ENCODE results near the gene COMT. TPM values are rescaled to one million over a fixed set of nuclear protein-coding genes. Genes with fewer than 3 reads are reported as not detected.

The COMT gene
- total and polyA plus RNA-seq, 3 donors from 2014 or later, result 147 to 427 (median 278) TPM

GRCh38 chr22:19973551-19974267 lies 32.1 kb downstream of the COMT start:
- H3K27me3 ChIP-seq, result no peaks in the 10 kb centered on the region
- no peak for DNase-seq
- H3K27ac ChIP-seq, result no peak overlapping the region
- no peak for TF ChIP-seq POLR2A (IDR thresholded peaks at IDR 0.05)
- no peak for TF ChIP-seq CTCF (IDR thresholded peaks at IDR 0.05)
- H3K4me3 ChIP-seq, result peak overlapping the region in 1 of 2 donors; percentile 17
- H3K4me1 ChIP-seq, result no peaks in the 10 kb centered on the region
- intact Hi-C loops (cut with DNase I; ENCODE audit: low total_unique reads), result loop anchor here (5.0 kb wide), 1 partner anchor 39 kb away; no protein-coding TSS in a partner anchor
- no peaks in the 10 kb centered on the region for H3K9me3 ChIP-seq
- no peaks in the 10 kb centered on the region for H3K36me3 ChIP-seq (ENCODE audit: low read depth, missing control alignments)
- WGBS, 2 donors, result 65 to 80% methylated on average over 32 to 46 of the region's 46 CpGs

- WGBS, 2 donors, result 37 to 51% methylated on average over 9 to 11 of the region's 11 CpGs
- Histone ChIP-seq H3K9me3 (no peaks in the 10 kb centered on the region), H3K27ac (no peak overlapping the region), H3K4me1 (no peaks in the 10 kb centered on the region), H3K27me3 (no peaks in the 10 kb centered on the region), H3K36me3 (ENCODE audit: low read depth, missing control alignments) (no peaks in the 10 kb centered on the region), H3K4me3 (no peak overlapping the region)
- intact Hi-C loops (cut with DNase I; ENCODE audit: low total_unique reads), result loop anchor here (5.0 kb wide), 1 partner anchor 38 kb away; no protein-coding TSS in a partner anchor
- TF ChIP-seq POLR2A (IDR thresholded peaks at IDR 0.05) (no peak), CTCF (IDR thresholded peaks at IDR 0.05) (no peak)
- DNase-seq, result peak; percentile 81
These were observed 32.8 kb downstream of the COMT start for GRCh38 chr22:19974268-19974861.

- H3K4me1 ChIP-seq, result no peaks in the 10 kb centered on the region
- intact Hi-C loops (cut with DNase I; ENCODE audit: low total_unique reads), result loop anchor here (5.0 kb wide), 1 partner anchor 37 kb away; no protein-coding TSS in a partner anchor
- H3K27ac ChIP-seq, result no peak overlapping the region
- TF ChIP-seq POLR2A (IDR thresholded peaks at IDR 0.05) (no peak), CTCF (IDR thresholded peaks at IDR 0.05) (no peak)
- WGBS, 2 donors, result 82 to 84% methylated on average over 12 of the region's 13 CpGs
- H3K4me3 ChIP-seq, result no peak overlapping the region
- H3K36me3 ChIP-seq (ENCODE audit: low read depth, missing control alignments), result no peaks in the 10 kb centered on the region
- H3K27me3 ChIP-seq, result no peaks in the 10 kb centered on the region
- no peaks in the 10 kb centered on the region for H3K9me3 ChIP-seq
- no peak for DNase-seq
These were observed 33.5 kb downstream of the COMT start for GRCh38 chr22:19974935-19975706.

DNA sequence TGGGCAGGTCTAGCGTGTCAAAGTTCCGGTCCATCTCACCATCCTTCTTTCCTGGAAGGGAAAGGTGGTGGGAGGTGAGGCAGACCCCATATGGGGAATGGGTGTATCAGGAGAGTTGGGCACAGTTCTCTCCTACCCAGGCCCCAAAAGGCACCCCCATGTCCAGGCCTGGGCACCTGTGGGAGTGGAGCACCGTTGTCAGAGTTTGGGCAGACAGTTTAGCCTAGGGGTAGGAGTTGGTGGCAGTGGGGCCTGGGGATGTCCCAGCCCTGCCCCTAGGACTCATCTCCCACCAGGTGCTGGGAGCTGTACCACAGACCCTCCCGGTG lies 34.1 kb downstream of the COMT start:
- 95 to 100% methylated on average over 2 to 4 of the region's 4 CpGs for WGBS, 2 donors
- no peaks in the 10 kb centered on the region for H3K36me3 ChIP-seq (ENCODE audit: low read depth, missing control alignments)
- no peak overlapping the region for H3K27ac ChIP-seq
- no peaks in the 10 kb centered on the region for H3K4me1 ChIP-seq
- H3K27me3 ChIP-seq, result no peaks in the 10 kb centered on the region
- intact Hi-C loops (cut with DNase I; ENCODE audit: low total_unique reads), result no loop called here
- no peak for TF ChIP-seq POLR2A (IDR thresholded peaks at IDR 0.05)
- TF ChIP-seq CTCF (IDR thresholded peaks at IDR 0.05), result no peak
- no peaks in the 10 kb centered on the region for H3K9me3 ChIP-seq
- H3K4me3 ChIP-seq, result no peak overlapping the region
- no peak for DNase-seq
